Mesendoderm (in vitro differentiated cells): ENCODE data around the gene ALKBH1.
"Not testable (repeated sequence)": the region's sequence is repeated elsewhere in the genome, so short reads cannot be mapped to it uniquely, and the experiment has no call there.

ENCODE experiments used
- DNase-seq: peaks from one replicate; pipeline ENCODE4 v3.0.0; 2013
- H2AK5ac ChIP-seq: 2 replicates; pipeline ENCODE4 v1.6.1; 2013; ENCODE audit warnings: low read length, inconsistent platforms
- H2BK120ac ChIP-seq: 2 replicates; pipeline ENCODE4 v1.6.1; 2013; ENCODE audit warnings: low read depth, mild to moderate bottlenecking, low read length, moderate library complexity, mixed read lengths
- H2BK15ac ChIP-seq: replicated peaks from 2 replicates; pipeline ENCODE4 v1.6.1; 2013; ENCODE audit warnings: low read depth, mild to moderate bottlenecking, moderate library complexity
- H2BK5ac ChIP-seq: 2 replicates; pipeline ENCODE4 v1.6.1; 2013; ENCODE audit warnings: low read length, inconsistent platforms
- H3K18ac ChIP-seq: 2 replicates; pipeline ENCODE4 v1.6.1; 2013; ENCODE audit warnings: mild to moderate bottlenecking, low read length, mixed read lengths
- H3K23ac ChIP-seq: one replicate; pipeline ENCODE4 v1.6.1; 2013; ENCODE audit warnings: low read length
- H3K27ac ChIP-seq: 2 replicates; pipeline ENCODE4 v1.5.1; 2013; ENCODE audit warnings: low read depth, mild to moderate bottlenecking, inconsistent platforms, low read length, moderate library complexity
- H3K27me3 ChIP-seq: 2 replicates; pipeline ENCODE4 v1.6.1; 2013; ENCODE audit warnings: low read length, control low read depth, mild to moderate bottlenecking, inconsistent platforms; ENCODE audit not compliant: insufficient read depth, poor library complexity
- H3K36me3 ChIP-seq: 2 replicates; pipeline ENCODE4 v1.6.1; 2013; ENCODE audit warnings: low read length, inconsistent platforms; ENCODE audit not compliant: control insufficient read depth, insufficient read depth
- H3K4ac ChIP-seq: one replicate; pipeline ENCODE4 v1.6.1; 2013; ENCODE audit warnings: low read depth, mild to moderate bottlenecking, low read length, moderate library complexity
- H3K4me1 ChIP-seq: 2 replicates; pipeline ENCODE4 v1.6.1; 2013; ENCODE audit warnings: low read depth, low read length, inconsistent platforms; ENCODE audit not compliant: control insufficient read depth
- H3K4me2 ChIP-seq: 2 replicates; pipeline ENCODE4 v1.6.1; 2013; ENCODE audit warnings: low read length
- H3K4me3 ChIP-seq: 2 replicates; pipeline ENCODE4 v1.5.1; 2013; ENCODE audit warnings: mild to moderate bottlenecking, low read length
- H3K56ac ChIP-seq: one replicate; pipeline ENCODE4 v1.6.1; 2013; ENCODE audit warnings: low read length
- H3K79me1 ChIP-seq: 2 replicates; pipeline ENCODE4 v1.6.1; 2013; ENCODE audit warnings: low read length, inconsistent platforms
- H3K79me2 ChIP-seq: 2 replicates; pipeline ENCODE4 v1.6.1; 2013; ENCODE audit warnings: mild to moderate bottlenecking, low read length; ENCODE audit not compliant: control insufficient read depth, insufficient read depth
- H3K9ac ChIP-seq: 2 replicates; pipeline ENCODE4 v1.6.1; 2013; ENCODE audit warnings: low read length, inconsistent platforms
- H4K5ac ChIP-seq: one replicate; pipeline ENCODE4 v1.6.1; 2013; ENCODE audit warnings: low read length
- H4K8ac ChIP-seq: one replicate; pipeline ENCODE4 v1.6.1; 2013; ENCODE audit warnings: low read depth, mild to moderate bottlenecking, control low read depth, low read length, moderate library complexity
- WGBS: extraction: QIAGEN DNeasy Blood & Tissue Kit; methylation state at CpG from one replicate; pipeline ENCODE4 v1.1.7; 2013; ENCODE audit warnings: low lambda C conversion rate, missing lambda C conversion rate; ENCODE audit not compliant: insufficient coverage; ENCODE audit errors: extremely low coverage; 5-methylcytosine and 5-hydroxymethylcytosine counted together

Gene ALKBH1

GRCh38 chr14:77642407-77642806 is 65.4 kb downstream of the ALKBH1 start:
- no peak for DNase-seq
- Histone ChIP-seq H3K4me3 (no peak overlapping the region), H2BK120ac (no peak overlapping the region), H4K8ac (no peak overlapping the region), H2BK5ac (no peak overlapping the region), H3K36me3 (no peaks in the 10 kb centered on the region), H3K4me1 (no peaks in the 10 kb centered on the region), H4K5ac (no peak overlapping the region), H3K79me2 (no peaks in the 10 kb centered on the region), H3K27me3 (no peaks in the 10 kb centered on the region), H2AK5ac (no peak overlapping the region), H3K79me1 (no peaks in the 10 kb centered on the region), H2BK15ac (no peak overlapping the region), H3K4me2 (no peak overlapping the region), H3K23ac (no peak overlapping the region), H3K4ac (no peak overlapping the region), H3K18ac (no peak overlapping the region), H3K27ac (no peak overlapping the region), H3K56ac (no peak overlapping the region), H3K9ac (no peak overlapping the region)
- no CpG with 5 or more reads among the region's 7 CpGs for WGBS

- Histone ChIP-seq H3K36me3 (no peaks in the 10 kb centered on the region), H2BK5ac (no peak overlapping the region), H3K79me1 (no peaks in the 10 kb centered on the region), H3K18ac (no peak overlapping the region), H2BK120ac (no peak overlapping the region), H4K5ac (no peak overlapping the region), H3K56ac (no peak overlapping the region), H3K4me3 (no peak overlapping the region), H3K27me3 (no peaks in the 10 kb centered on the region), H3K9ac (no peak overlapping the region), H4K8ac (no peak overlapping the region), H2AK5ac (no peak overlapping the region), H3K4ac (no peak overlapping the region), H3K4me1 (no peaks in the 10 kb centered on the region), H3K79me2 (no peaks in the 10 kb centered on the region), H2BK15ac (no peak overlapping the region), H3K23ac (no peak overlapping the region), H3K27ac (no peak overlapping the region), H3K4me2 (no peak overlapping the region)
- no CpG with 5 or more reads among the region's 47 CpGs for WGBS
- DNase-seq, result no peak
Observed at GRCh38 chr14:77641534-77642341, 66.1 kb downstream of the ALKBH1 start.

GRCh38 chr14:77640756-77641533 is 66.9 kb downstream of the ALKBH1 start:
- Histone ChIP-seq H3K4ac (no peak overlapping the region), H3K9ac (no peak overlapping the region), H3K36me3 (no peaks in the 10 kb centered on the region), H4K5ac (no peak overlapping the region), H3K4me3 (no peak overlapping the region), H2AK5ac (no peak overlapping the region), H3K27ac (no peak overlapping the region), H3K18ac (no peak overlapping the region), H2BK5ac (no peak overlapping the region), H2BK120ac (no peak overlapping the region), H3K23ac (no peak overlapping the region), H3K27me3 (no peaks in the 10 kb centered on the region), H3K56ac (no peak overlapping the region), H3K79me1 (no peaks in the 10 kb centered on the region), H3K4me2 (no peak overlapping the region), H2BK15ac (no peak overlapping the region), H4K8ac (no peak overlapping the region), H3K79me2 (no peaks in the 10 kb centered on the region), H3K4me1 (no peaks in the 10 kb centered on the region)
- DNase-seq, result no peak
- WGBS, result no CpG with 5 or more reads among the region's 16 CpGs

GRCh38 chr14:77638771-77639171 is 69.1 kb downstream of the ALKBH1 start:
- Histone ChIP-seq H3K4me2 (no peak overlapping the region), H2BK15ac (no peak overlapping the region), H3K56ac (no peak overlapping the region), H3K27me3 (no peaks in the 10 kb centered on the region), H4K5ac (no peak overlapping the region), H3K4me1 (no peaks in the 10 kb centered on the region), H3K23ac (no peak overlapping the region), H4K8ac (no peak overlapping the region), H2AK5ac (no peak overlapping the region), H2BK5ac (no peak overlapping the region), H3K4me3 (no peak overlapping the region), H3K79me1 (no peaks in the 10 kb centered on the region), H3K4ac (no peak overlapping the region), H3K79me2 (no peaks in the 10 kb centered on the region), H3K27ac (no peak overlapping the region), H3K36me3 (no peaks in the 10 kb centered on the region), H3K18ac (no peak overlapping the region), H2BK120ac (no peak overlapping the region), H3K9ac (no peak overlapping the region)
- WGBS, result no CpG with 5 or more reads among the region's 2 CpGs
- DNase-seq, result no peak

GRCh38 chr14:77635869-77636268 is 72.0 kb downstream of the ALKBH1 start:
- H3K27me3 ChIP-seq, H4K5ac ChIP-seq, H3K18ac ChIP-seq, H3K4ac ChIP-seq, H3K36me3 ChIP-seq, H3K23ac ChIP-seq, H2BK5ac ChIP-seq, DNase-seq, H3K27ac ChIP-seq, H2BK120ac ChIP-seq, H2BK15ac ChIP-seq, H3K4me1 ChIP-seq, H4K8ac ChIP-seq, H3K79me1 ChIP-seq, H3K4me2 ChIP-seq, H2AK5ac ChIP-seq, H3K9ac ChIP-seq, H3K79me2 ChIP-seq, H3K56ac ChIP-seq, H3K4me3 ChIP-seq: not testable (repeated sequence)
- WGBS, result no CpG with 5 or more reads among the region's 4 CpGs
